Gastrocnemius medialis (tissue), 4 donors: Measurements from ENCODE around the gene NUP153. TPM values are rescaled to one million over a fixed set of nuclear protein-coding genes. Genes with fewer than 3 reads are reported as not detected.

Experiments
- ATAC-seq, 2 donors: fragments of 150-250 bp; one replicate each; pipeline ENCODE4 v1.9.1; 2016
- DNase-seq, 2 donors: peaks; one replicate each; pipeline ENCODE4 v3.0.0-alpha.2; 2019
- H3K27ac ChIP-seq, 4 donors: fragments of 200-600 bp; sonication (generic); 1 replicate in 1 of 4; 2 replicates in 3 of 4; pipeline ENCODE4 v1.5.1; 2016 to 2018; ENCODE audit warnings: mild to moderate bottlenecking in 2 of 4, moderate library complexity in 1 of 4
- H3K27me3 ChIP-seq, 3 donors: fragments of 200-600 bp; sonication (generic) in 2 of 3; 1 replicate in 1 of 3; 2 replicates in 2 of 3; pipeline versions ENCODE4 v1.5.1 to v1.6.0; 2016 to 2019; ENCODE audit warnings: mild to moderate bottlenecking in 1 of 3, moderate library complexity in 1 of 3
- H3K36me3 ChIP-seq, 2 donors: fragments of 200-600 bp; sonication (generic) in 1 of 2; one replicate each; pipeline ENCODE4 v1.5.1; 2017 to 2018
- H3K4me1 ChIP-seq, 2 donors: fragments of 200-600 bp; sonication (generic) in 1 of 2; one replicate each; pipeline ENCODE4 v1.5.1; 2016 to 2017; ENCODE audit warnings: mild to moderate bottlenecking in 2 of 2
- H3K4me3 ChIP-seq, 4 donors: fragments of 200-600 bp; sonication (generic) in 3 of 4; 1 replicate in 1 of 4; 2 replicates in 3 of 4; pipeline ENCODE4 v1.5.1; 2016 to 2019; ENCODE audit warnings: mild to moderate bottlenecking in 2 of 4
- H3K9me3 ChIP-seq, 3 donors: fragments of 200-600 bp; sonication (generic) in 2 of 3; 1 replicate in 1 of 3; 2 replicates in 2 of 3; pipeline ENCODE4 v1.5.1; 2016 to 2019
- POLR2A ChIP-seq, 2 donors: fragments of 450-650 bp; IDR thresholded peaks; one replicate each; pipeline ENCODE4 v1.6.1; 2017; ENCODE audit warnings: antibody characterized with exemption in 2 of 2, mild to moderate bottlenecking in 2 of 2, moderate library complexity in 2 of 2
- in situ Hi-C, 4 donors: fragments of 200-750 bp; cut with MboI; loops; one replicate each; pipeline versions ENCODE4 v1.15.0 to v1.8.0; 2017; ENCODE audit warnings: low sequenced_read_pairs in 4 of 4
- intact Hi-C: fragments of 100-400 bp; cut with DNase I; formaldehyde crosslinking; loops from one replicate; pipeline ENCODE4 v1.15.1; 2023; ENCODE audit warnings: low total_unique reads
- total RNA-seq, 4 donors: library from RNA; depleted of rRNA; stranded (reverse); fragments of >200 nt; gene quantifications; one replicate each; pipeline versions ENCODE4 v1.1.0 to v1.2.3, GENCODE V29; 2016
- TF ChIP-seq, protein P1 (sequence below), 5 experiments: fragments of 450-650 bp in 3 of 5; fragments of 200-600 bp in 2 of 5; sonication (generic) in 2 of 5; IDR thresholded peaks in 4 of 5; conservative IDR thresholded peaks in 1 of 5; 1 replicate in 4 of 5; 2 replicates in 1 of 5; pipeline ENCODE4 v1.5.1; 2016 to 2019; ENCODE audit warnings: antibody characterized with exemption in 5 of 5, mild to moderate bottlenecking in 3 of 5, moderate library complexity in 3 of 5

NUP153 gene
- total RNA-seq, 4 donors from 2014 or later, result 29.7 to 44.2 (median 37.9) TPM

DNA sequence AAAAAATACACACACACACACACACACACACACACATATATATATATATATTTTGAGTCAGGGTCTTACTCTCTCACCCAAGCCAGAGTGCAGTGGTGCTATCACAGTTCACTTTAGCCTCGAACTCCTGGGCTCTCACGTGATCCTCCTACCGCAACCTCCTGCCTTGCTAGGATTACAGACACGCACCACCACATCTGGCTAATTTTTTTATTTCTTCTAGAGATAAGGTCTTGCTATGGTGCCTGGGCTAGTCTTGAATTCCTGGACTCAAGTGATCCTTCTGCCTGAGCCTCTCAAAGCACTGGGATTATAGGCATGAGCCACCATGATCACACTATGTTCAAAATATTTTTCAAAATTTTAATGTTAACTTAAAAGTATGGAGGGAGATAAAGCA is 43.5 kb downstream of the NUP153 start:
- no peaks in the 10 kb centered on the region for H3K9me3 ChIP-seq
- TF ChIP-seq, protein P1, sequence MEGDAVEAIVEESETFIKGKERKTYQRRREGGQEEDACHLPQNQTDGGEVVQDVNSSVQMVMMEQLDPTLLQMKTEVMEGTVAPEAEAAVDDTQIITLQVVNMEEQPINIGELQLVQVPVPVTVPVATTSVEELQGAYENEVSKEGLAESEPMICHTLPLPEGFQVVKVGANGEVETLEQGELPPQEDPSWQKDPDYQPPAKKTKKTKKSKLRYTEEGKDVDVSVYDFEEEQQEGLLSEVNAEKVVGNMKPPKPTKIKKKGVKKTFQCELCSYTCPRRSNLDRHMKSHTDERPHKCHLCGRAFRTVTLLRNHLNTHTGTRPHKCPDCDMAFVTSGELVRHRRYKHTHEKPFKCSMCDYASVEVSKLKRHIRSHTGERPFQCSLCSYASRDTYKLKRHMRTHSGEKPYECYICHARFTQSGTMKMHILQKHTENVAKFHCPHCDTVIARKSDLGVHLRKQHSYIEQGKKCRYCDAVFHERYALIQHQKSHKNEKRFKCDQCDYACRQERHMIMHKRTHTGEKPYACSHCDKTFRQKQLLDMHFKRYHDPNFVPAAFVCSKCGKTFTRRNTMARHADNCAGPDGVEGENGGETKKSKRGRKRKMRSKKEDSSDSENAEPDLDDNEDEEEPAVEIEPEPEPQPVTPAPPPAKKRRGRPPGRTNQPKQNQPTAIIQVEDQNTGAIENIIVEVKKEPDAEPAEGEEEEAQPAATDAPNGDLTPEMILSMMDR (IDR thresholded peaks at IDR 0.05 in 4 of 5, conservative IDR thresholded peaks at IDR 0.05 in 1 of 5), result no peak
- no peak for TF ChIP-seq POLR2A (IDR thresholded peaks at IDR 0.05)
- no peak overlapping the region for H3K27ac ChIP-seq
- no peak for ATAC-seq
- peaks cover 0 to 56% of the 10 kb centered on the region in 2 donors for H3K36me3 ChIP-seq
- no peaks in the 10 kb centered on the region for H3K27me3 ChIP-seq
- H3K4me3 ChIP-seq, result no peak overlapping the region
- intact Hi-C loops, result loop anchor here (10.0 kb wide), 1 partner anchor 142 kb away; no protein-coding TSS in a partner anchor
- H3K4me1 ChIP-seq, result no peaks in the 10 kb centered on the region
- DNase-seq, result no peak
- in situ Hi-C loops, result loop anchor here in 1 of 4 donors (25.0 kb wide), 1 partner anchor 124 kb away; no protein-coding TSS in a partner anchor

DNA sequence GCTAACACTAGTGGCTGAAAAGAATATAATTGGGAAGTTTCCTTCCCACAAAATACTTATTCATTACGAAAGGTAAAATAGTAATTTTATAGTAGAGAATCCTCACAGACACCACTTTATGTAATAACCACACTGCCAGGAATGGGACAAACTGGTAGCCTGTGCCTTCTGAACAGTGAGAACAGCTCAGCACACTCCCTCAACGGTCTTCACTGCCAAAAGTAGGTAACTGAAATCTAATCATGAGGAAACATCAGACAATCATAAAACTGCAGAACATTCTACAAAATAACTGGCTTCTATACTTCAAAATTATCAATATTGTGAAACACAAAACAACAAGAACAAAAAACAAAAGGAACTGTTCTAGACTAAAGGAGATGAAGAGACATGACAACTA is 44.1 kb downstream of the NUP153 start:
- no peak overlapping the region for H3K4me3 ChIP-seq
- no peak overlapping the region for H3K27ac ChIP-seq
- H3K36me3 ChIP-seq, result peaks cover 0 to 50% of the 10 kb centered on the region in 2 donors
- TF ChIP-seq, protein P1 (IDR thresholded peaks at IDR 0.05 in 4 of 5, conservative IDR thresholded peaks at IDR 0.05 in 1 of 5), result no peak
- TF ChIP-seq POLR2A (IDR thresholded peaks at IDR 0.05), result no peak
- in situ Hi-C loops (loop anchor here in 1 of 4 donors (25.0 kb wide), 1 partner anchor 125 kb away; no protein-coding TSS in a partner anchor), intact Hi-C loops (loop anchor here (10.0 kb wide), 1 partner anchor 142 kb away; no protein-coding TSS in a partner anchor)
- no peak for DNase-seq
- no peaks in the 10 kb centered on the region for H3K27me3 ChIP-seq
- no peak for ATAC-seq
- H3K9me3 ChIP-seq, result no peaks in the 10 kb centered on the region
- H3K4me1 ChIP-seq, result no peaks in the 10 kb centered on the region

DNA sequence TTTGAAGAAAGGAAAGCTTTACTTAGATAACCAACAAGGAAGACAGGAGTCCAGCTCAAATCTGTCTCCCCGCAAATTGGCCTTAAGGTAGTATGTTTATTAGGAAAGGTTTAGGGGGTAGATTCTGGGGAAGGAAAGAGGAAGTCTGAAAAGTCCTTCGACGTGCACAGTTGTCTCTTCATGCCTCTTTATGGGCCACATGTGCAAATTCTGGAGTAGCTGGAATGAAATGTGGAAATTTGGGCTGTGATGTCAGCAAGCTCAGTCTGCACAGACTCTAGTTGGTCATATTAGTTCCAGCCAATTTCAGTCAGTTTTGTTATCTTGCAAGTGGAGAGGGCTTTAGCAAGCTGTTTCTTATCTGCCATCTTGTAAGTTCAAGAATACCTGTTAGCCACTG is 50.1 kb downstream of the NUP153 start:
- TF ChIP-seq, protein P1 (IDR thresholded peaks at IDR 0.05 in 4 of 5, conservative IDR thresholded peaks at IDR 0.05 in 1 of 5), result no peak
- TF ChIP-seq POLR2A (IDR thresholded peaks at IDR 0.05), result no peak
- ATAC-seq (no peak), DNase-seq (no peak)
- Histone ChIP-seq H3K9me3 (no peaks in the 10 kb centered on the region), H3K36me3 (peaks cover 0 to 21% of the 10 kb centered on the region in 2 donors), H3K4me3 (no peak overlapping the region), H3K4me1 (no peaks in the 10 kb centered on the region), H3K27me3 (no peaks in the 10 kb centered on the region), H3K27ac (no peak overlapping the region)
- in situ Hi-C loops, result loop anchor here in 1 of 4 donors (25.0 kb wide), 1 partner anchor 131 kb away; no protein-coding TSS in a partner anchor
- intact Hi-C loops, result no loop called here

DNA sequence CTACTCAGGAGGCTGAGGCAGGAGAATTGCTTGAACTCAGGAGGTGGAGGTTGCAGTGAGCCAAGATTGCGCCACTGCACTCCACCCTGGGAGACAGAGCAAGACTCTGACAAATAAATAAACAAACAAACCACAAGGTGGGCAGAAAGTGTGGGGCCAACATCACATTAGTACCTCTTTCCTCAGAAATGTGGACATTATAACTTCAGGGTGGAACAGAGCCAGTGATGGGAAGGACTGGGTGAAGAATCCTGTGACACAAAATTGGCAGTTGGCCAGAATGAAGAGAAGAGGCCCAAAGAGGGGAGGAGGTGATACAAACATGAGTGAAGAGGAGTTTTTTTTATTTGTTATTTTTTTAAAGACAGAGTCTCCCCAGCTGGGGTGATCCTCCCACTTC is 50.6 kb downstream of the NUP153 start:
- TF ChIP-seq POLR2A (IDR thresholded peaks at IDR 0.05), result no peak
- TF ChIP-seq, protein P1 (IDR thresholded peaks at IDR 0.05 in 4 of 5, conservative IDR thresholded peaks at IDR 0.05 in 1 of 5), result no peak
- in situ Hi-C loops, result loop anchor here in 1 of 4 donors (25.0 kb wide), 1 partner anchor 131 kb away; no protein-coding TSS in a partner anchor
- Histone ChIP-seq H3K4me1 (no peaks in the 10 kb centered on the region), H3K4me3 (no peak overlapping the region), H3K27me3 (no peaks in the 10 kb centered on the region), H3K27ac (no peak overlapping the region), H3K36me3 (peaks cover 0 to 21% of the 10 kb centered on the region in 2 donors), H3K9me3 (no peaks in the 10 kb centered on the region)
- DNase-seq (no peak), ATAC-seq (no peak)
- intact Hi-C loops, result no loop called here
